Activated naive CD4-positive, alpha-beta T cell treated with anti-CD3 and anti-CD28 coated beads, Interleukin-2, amount 50 U/mL, for 24 hours (primary cell): ENCODE results near the gene EFCAB8.

ENCODE experiments used
- H3K27ac Mint-ChIP-seq: one replicate; pipeline ENCODE4 v1.8.0; 2021; ENCODE audit warnings: mild to moderate bottlenecking, mixed read lengths
- H3K27me3 Mint-ChIP-seq: one replicate; pipeline ENCODE4 v1.8.0; 2021; ENCODE audit warnings: mixed read lengths
- H3K36me3 Mint-ChIP-seq: one replicate; pipeline ENCODE4 v1.8.0; 2021; ENCODE audit warnings: mixed read lengths
- H3K4me1 Mint-ChIP-seq: one replicate; pipeline ENCODE4 v1.8.0; 2021; ENCODE audit warnings: mixed read lengths
- H3K4me3 Mint-ChIP-seq: one replicate; pipeline ENCODE4 v1.8.0; 2021; ENCODE audit warnings: mild to moderate bottlenecking, mixed read lengths
- H3K9me3 Mint-ChIP-seq: one replicate; pipeline ENCODE4 v1.8.0; 2021; ENCODE audit warnings: mixed read lengths

EFCAB8 gene

GRCh38 chr20:32858701-32859372, at the start of gene EFCAB8:
Gene EFCAB8 (plus strand): TSS chr20:32858923. CDS start chr20:32863793, 4,870 bp downstream.
- Mint-ChIP-seq H3K27me3 (no peaks in the 10 kb centered on the region), H3K27ac (peak within 1 kb of the TSS; percentile 25), H3K4me3 (no peak within 1 kb of the TSS), H3K36me3 (peaks cover 4% of the 10 kb centered on the region), H3K9me3 (no peaks in the 10 kb centered on the region), H3K4me1 (peaks cover 20% of the 10 kb centered on the region)

DNA sequence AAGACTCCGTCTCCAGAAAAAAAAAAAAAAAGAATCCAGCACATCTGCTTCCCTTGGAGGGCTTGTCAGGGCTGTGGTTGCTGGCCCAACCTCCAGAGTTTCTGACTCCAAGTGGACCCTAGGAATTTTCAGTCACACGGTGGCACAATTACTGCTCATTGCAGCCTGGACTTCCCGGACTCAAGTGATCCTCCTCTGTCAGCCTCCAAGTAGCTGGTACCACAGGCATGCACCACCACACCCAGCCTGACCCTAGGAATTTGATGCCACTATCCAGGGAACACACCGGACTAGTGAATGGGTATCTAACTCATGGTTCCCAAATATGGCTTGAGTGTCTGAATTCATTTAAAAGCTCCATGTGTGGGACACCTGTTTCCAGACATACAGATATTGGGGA, 48.8 kb upstream of the EFCAB8 start:
- H3K27ac Mint-ChIP-seq = no peak overlapping the region
- no peaks in the 10 kb centered on the region for H3K4me1 Mint-ChIP-seq
- no peaks in the 10 kb centered on the region for H3K27me3 Mint-ChIP-seq
- H3K9me3 Mint-ChIP-seq = no peaks in the 10 kb centered on the region
- no peak overlapping the region for H3K4me3 Mint-ChIP-seq
- H3K36me3 Mint-ChIP-seq = no peaks in the 10 kb centered on the region

- H3K4me3 Mint-ChIP-seq = no peak overlapping the region
- H3K9me3 Mint-ChIP-seq = no peaks in the 10 kb centered on the region
- H3K36me3 Mint-ChIP-seq = no peaks in the 10 kb centered on the region
- H3K27ac Mint-ChIP-seq = no peak overlapping the region
- no peaks in the 10 kb centered on the region for H3K4me1 Mint-ChIP-seq
- no peaks in the 10 kb centered on the region for H3K27me3 Mint-ChIP-seq
These were observed 47.8 kb upstream of the EFCAB8 start for GRCh38 chr20:32810941-32811340.

GRCh38 chr20:32811886-32812285, 46.8 kb upstream of the EFCAB8 start:
- no peak overlapping the region for H3K27ac Mint-ChIP-seq
- H3K9me3 Mint-ChIP-seq = no peaks in the 10 kb centered on the region
- H3K4me1 Mint-ChIP-seq = no peaks in the 10 kb centered on the region
- no peaks in the 10 kb centered on the region for H3K27me3 Mint-ChIP-seq
- no peaks in the 10 kb centered on the region for H3K36me3 Mint-ChIP-seq
- no peak overlapping the region for H3K4me3 Mint-ChIP-seq

DNA sequence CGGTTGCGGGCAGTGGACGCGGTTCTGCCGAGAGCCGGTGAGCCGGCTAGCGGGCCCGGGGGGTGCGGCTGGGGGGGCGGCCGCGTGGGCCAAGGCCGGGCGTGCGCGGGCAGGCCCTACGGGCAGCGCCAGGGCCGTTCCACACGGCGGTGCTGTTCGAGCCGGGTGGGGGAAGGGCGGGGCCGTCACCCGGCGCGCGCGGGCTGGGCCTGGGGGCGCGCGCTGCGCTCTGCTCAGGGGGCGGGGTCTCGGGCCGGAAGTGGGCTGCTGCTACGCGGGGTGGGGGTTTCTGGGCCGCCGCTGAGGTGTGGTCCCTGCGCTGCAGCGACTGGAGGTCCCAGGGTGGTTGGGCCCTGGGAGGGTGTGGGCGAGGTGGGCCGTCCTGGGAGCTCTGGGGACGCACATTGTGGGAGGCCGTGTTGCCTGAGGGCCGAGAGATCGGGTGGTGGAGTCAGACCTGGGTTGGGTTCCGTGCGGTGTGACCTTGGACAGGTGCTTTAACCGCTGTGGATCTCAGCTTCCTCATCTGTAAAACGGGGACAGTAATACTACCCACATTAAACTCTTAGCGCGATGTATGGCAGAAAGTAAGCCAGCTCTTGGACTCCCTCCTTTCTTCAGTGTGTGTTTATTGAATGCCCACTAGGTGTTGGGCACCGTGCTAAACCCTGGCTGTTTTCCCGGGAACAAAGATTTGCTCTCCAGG, 38.6 kb upstream of the EFCAB8 start:
- H3K27me3 Mint-ChIP-seq = no peaks in the 10 kb centered on the region
- H3K27ac Mint-ChIP-seq = peak overlapping the region; percentile 90
- peak overlapping the region; percentile 84 for H3K4me3 Mint-ChIP-seq
- H3K9me3 Mint-ChIP-seq = no peaks in the 10 kb centered on the region
- H3K36me3 Mint-ChIP-seq = peaks cover 2% of the 10 kb centered on the region
- H3K4me1 Mint-ChIP-seq = peaks cover 40% of the 10 kb centered on the region

DNA sequence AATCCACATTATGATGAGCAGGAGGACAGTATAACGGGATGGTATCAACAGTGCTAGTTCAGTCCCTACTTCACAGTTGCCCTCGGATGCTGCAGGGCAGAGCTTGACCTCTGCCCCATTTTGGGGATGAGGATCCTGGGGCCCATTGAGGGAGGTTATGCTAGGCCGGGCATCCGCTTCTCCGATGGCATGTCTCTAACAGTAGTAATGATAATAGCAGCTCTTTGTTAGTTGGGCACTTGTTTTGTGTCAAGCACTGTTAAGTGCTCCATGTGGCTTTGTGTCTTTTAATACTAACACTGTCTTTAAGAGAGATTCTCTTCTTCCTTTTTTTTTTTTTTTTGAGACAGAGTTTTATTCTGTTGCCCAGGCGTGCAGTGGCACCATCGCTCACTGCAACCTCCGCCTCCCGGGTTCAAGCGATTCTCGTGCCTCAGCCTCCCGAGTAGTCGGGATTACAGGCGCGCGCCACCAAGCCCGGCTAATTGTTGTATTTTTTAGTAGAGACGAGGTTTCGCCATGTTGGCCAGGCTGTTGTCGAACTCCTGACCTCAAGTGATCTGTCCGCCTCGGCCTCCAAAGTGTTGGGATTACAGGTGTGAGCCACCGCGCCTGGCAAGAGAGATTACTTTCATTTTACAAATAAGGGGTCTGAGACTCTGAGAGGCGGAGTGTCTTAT, 37.9 kb upstream of the EFCAB8 start:
- H3K36me3 Mint-ChIP-seq = peaks cover 2% of the 10 kb centered on the region
- H3K4me1 Mint-ChIP-seq = peaks cover 45% of the 10 kb centered on the region
- no peaks in the 10 kb centered on the region for H3K27me3 Mint-ChIP-seq
- no peaks in the 10 kb centered on the region for H3K9me3 Mint-ChIP-seq
- H3K4me3 Mint-ChIP-seq = peak overlapping the region; percentile 84
- peak overlapping the region; percentile 90 for H3K27ac Mint-ChIP-seq

- H3K27ac Mint-ChIP-seq = peak overlapping the region; percentile 90
- H3K27me3 Mint-ChIP-seq = no peaks in the 10 kb centered on the region
- no peaks in the 10 kb centered on the region for H3K9me3 Mint-ChIP-seq
- peaks cover 4% of the 10 kb centered on the region for H3K36me3 Mint-ChIP-seq
- peak overlapping the region; percentile 84 for H3K4me3 Mint-ChIP-seq
- peaks cover 50% of the 10 kb centered on the region for H3K4me1 Mint-ChIP-seq
These were observed 36.5 kb upstream of the EFCAB8 start for GRCh38 chr20:32822225-32822624.

- peaks cover 54% of the 10 kb centered on the region for H3K4me1 Mint-ChIP-seq
- peak overlapping the region; percentile 88 for H3K27ac Mint-ChIP-seq
- peaks cover 6% of the 10 kb centered on the region for H3K36me3 Mint-ChIP-seq
- no peaks in the 10 kb centered on the region for H3K9me3 Mint-ChIP-seq
- no peaks in the 10 kb centered on the region for H3K27me3 Mint-ChIP-seq
- H3K4me3 Mint-ChIP-seq = peak overlapping the region; percentile 53
These were observed 35.6 kb upstream of the EFCAB8 start for GRCh38 chr20:32823078-32823477.

DNA sequence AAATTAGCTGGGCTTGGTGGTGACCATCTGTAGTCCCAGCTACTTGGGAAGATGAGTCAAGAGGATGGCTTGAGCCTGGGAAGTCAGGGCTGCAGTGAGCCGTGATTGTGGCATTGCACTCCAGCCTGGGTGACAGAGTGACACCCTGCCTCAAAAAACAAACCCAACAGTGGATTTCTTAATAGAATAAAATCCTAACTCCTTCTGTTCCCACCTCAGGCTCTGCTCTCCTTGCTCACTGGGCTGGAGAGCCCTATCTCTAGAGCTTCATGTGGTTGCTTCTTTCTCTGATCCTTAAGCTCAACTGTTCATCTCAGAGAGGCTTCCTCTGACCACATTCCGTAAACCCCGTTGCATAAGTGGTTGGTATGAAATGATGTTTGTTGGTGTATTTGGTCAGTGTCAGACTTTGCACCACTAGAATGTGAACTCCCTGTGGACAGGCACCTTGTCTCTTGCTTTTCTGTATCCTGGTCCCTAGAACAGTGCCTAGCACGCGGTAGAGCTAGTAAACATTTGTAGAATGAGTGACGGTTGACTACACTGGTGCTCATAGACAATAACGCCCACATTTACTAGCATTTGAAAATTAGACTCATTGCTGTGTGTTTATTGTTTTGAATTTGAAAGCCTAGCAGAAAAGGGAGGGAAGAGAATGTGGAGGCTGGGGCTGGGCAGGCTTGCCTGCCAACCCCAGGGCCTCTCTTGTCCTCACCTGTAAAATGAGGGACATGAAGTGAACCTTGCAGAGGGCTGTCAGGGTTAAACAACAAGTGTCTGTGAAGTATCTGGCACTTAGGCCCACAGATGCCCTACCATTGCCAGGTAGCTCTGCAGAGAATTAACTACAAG, 34.8 kb upstream of the EFCAB8 start:
- Mint-ChIP-seq H3K36me3 (peaks cover 9% of the 10 kb centered on the region), H3K27ac (peak overlapping the region; percentile 88), H3K9me3 (no peaks in the 10 kb centered on the region), H3K27me3 (no peaks in the 10 kb centered on the region), H3K4me3 (peak overlapping the region; percentile 11), H3K4me1 (peaks cover 63% of the 10 kb centered on the region)

- no peak overlapping the region for H3K4me3 Mint-ChIP-seq
- H3K27me3 Mint-ChIP-seq = no peaks in the 10 kb centered on the region
- peaks cover 13% of the 10 kb centered on the region for H3K36me3 Mint-ChIP-seq
- peak overlapping the region; percentile 63 for H3K27ac Mint-ChIP-seq
- H3K9me3 Mint-ChIP-seq = no peaks in the 10 kb centered on the region
- H3K4me1 Mint-ChIP-seq = peaks cover 74% of the 10 kb centered on the region
These were observed 30.6 kb upstream of the EFCAB8 start for GRCh38 chr20:32828029-32828680.

DNA sequence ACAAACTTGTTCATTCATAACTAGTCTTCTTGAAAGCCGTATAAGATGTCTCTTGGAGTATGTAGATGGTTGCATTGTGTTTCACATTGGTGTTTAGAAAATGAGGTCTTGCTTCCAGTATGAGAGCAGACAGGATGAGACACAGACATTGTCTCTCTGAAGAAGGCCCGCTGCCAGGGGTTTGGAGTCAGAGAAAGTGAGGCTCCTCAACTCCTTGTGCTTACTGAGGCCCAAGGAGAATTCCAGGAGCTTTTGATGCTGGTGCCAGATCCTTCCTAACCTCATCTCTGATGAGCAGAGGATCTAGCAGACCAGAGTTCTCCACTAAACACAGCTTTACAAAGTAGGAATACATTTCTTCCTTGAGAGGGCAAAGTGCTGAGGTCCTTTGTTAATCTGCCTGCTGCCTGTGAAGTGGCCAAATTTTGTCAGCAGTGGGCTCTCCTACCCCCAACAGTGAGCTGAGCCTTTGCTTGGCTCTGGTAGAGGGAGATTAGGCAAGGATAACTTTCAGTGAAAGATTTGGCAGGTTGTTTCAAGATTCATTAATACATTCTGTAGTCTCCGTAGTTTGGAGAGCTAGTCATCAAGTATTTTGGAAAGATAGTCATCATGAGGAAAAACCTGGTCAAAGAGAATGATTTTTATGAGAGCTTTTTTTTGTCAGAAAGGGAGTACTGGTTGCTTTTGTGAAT, 29.3 kb upstream of the EFCAB8 start:
- H3K36me3 Mint-ChIP-seq = peaks cover 13% of the 10 kb centered on the region
- peak overlapping the region; percentile 53 for H3K27ac Mint-ChIP-seq
- H3K27me3 Mint-ChIP-seq = no peaks in the 10 kb centered on the region
- peaks cover 75% of the 10 kb centered on the region for H3K4me1 Mint-ChIP-seq
- no peaks in the 10 kb centered on the region for H3K9me3 Mint-ChIP-seq
- H3K4me3 Mint-ChIP-seq = no peak overlapping the region

GRCh38 chr20:32830437-32830836, 28.3 kb upstream of the EFCAB8 start:
- H3K4me3 Mint-ChIP-seq = peak overlapping the region; percentile 9

DNA sequence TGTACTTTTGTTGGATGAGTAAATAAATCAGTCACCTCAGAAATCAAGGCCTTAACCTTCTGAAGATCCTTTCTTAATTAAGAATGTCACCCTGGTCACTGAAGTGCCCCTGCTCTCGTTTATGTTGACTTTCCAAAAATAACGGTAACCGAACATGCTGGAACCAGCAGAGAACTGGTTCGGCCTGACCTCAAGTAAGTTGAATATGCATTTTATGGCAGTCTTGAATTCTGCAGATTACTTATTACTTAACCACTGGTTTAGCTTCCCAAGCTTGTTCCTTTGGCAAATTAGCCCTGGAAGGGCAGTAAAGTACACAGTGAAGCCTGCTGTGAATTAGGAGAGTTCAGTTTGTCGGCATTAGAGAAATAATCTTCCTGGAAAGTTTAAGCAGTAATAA, 26.7 kb upstream of the EFCAB8 start:
- Mint-ChIP-seq H3K27ac (peak overlapping the region; percentile 93), H3K4me3 (peak overlapping the region; percentile 76), H3K4me1 (peaks cover 78% of the 10 kb centered on the region), H3K9me3 (no peaks in the 10 kb centered on the region), H3K27me3 (no peaks in the 10 kb centered on the region), H3K36me3 (peaks cover 13% of the 10 kb centered on the region)

More at GRCh38 chr20:32830437-32830836, 28.3 kb upstream of the EFCAB8 start:
- H3K27me3 Mint-ChIP-seq = no peaks in the 10 kb centered on the region
- H3K4me1 Mint-ChIP-seq = peaks cover 74% of the 10 kb centered on the region
- peak overlapping the region; percentile 53 for H3K27ac Mint-ChIP-seq
- peaks cover 15% of the 10 kb centered on the region for H3K36me3 Mint-ChIP-seq
- H3K9me3 Mint-ChIP-seq = no peaks in the 10 kb centered on the region

GRCh38 chr20:32832664-32833063, 26.1 kb upstream of the EFCAB8 start:
- peaks cover 13% of the 10 kb centered on the region for H3K36me3 Mint-ChIP-seq
- H3K27ac Mint-ChIP-seq = peak overlapping the region; percentile 93
- peaks cover 78% of the 10 kb centered on the region for H3K4me1 Mint-ChIP-seq
- peak overlapping the region; percentile 76 for H3K4me3 Mint-ChIP-seq
- H3K9me3 Mint-ChIP-seq = no peaks in the 10 kb centered on the region
- H3K27me3 Mint-ChIP-seq = no peaks in the 10 kb centered on the region
